K562 (cell line): ENCODE results near the gene BCL2L13. TPM values are rescaled to one million over a fixed set of nuclear protein-coding genes. Genes with fewer than 3 reads are reported as not detected.
A peak's percentile ranks its signal among the peaks of the same experiment; 100 is the strongest.

ENCODE experiments used
- ATAC-seq: fragments of 200-7000 bp; cut with Tn5 transposase; 3 replicates; pipeline ENCODE4 v1.9.1; 2020; ENCODE audit warnings: moderate library complexity
- BruUV-seq: library from RNA; stranded (reverse); fragments of 400-500 nt; replicated peaks from 2 replicates; lab custom pipeline; 2021; lab: Mats Ljungman, UMichigan
- CTCF ChIA-PET: fragments of 300-600 bp; formaldehyde crosslinking; extraction: SDS; loops from one replicate; lab custom pipeline; 2021; ENCODE audit warnings: low intra/inter-chr PET ratio; lab: Yijun Ruan, JAX
- POLR2A ChIA-PET: fragments of 300-600, 350-650 bp; sonication (Branson Sonifier 250); formaldehyde crosslinking; extraction: SDS; loops from one replicate; lab custom pipeline; 2021; ENCODE audit warnings: antibody characterized with exemption, inconsistent platforms; lab: Yijun Ruan, JAX
- DNase-seq, 4 experiments: peaks; one replicate each; pipeline versions ENCODE4 v3.0.0 to v3.0.0-alpha.2; 2011 to 2018; ENCODE audit warnings: low spot score in 3 of 4, mixed read lengths in 3 of 4; ENCODE audit errors: extremely low read depth in 1 of 4
- FAIRE-seq: peaks from 2 replicates; lab custom pipeline; 2011; peaks lifted over from hg19 to GRCh38; lab: Jason Lieb, UNC
- H2AFZ ChIP-seq: 2 replicates; pipeline ENCODE4 v1.6.0; 2011; ENCODE audit warnings: low read depth, low read length, control low read depth, inconsistent platforms
- H3K27ac ChIP-seq: fragments of 200-600 bp; 3 replicates; pipeline ENCODE4 v1.8.0; 2011; ENCODE audit warnings: low read depth, mild to moderate bottlenecking, control low read depth, inconsistent platforms, low read length, moderate library complexity, mixed read lengths; ENCODE audit errors: extremely low read depth
- H3K27me3 ChIP-seq, 2 experiments: fragments of 300-600 bp in 1 of 2; 2 replicates in 1 of 2; 3 replicates in 1 of 2; pipeline versions ENCODE4 v1.6.0 to v1.8.0; 2011; ENCODE audit warnings: inconsistent platforms in 2 of 2, low read length in 2 of 2, mild to moderate bottlenecking in 1 of 2, mixed read lengths in 1 of 2, moderate library complexity in 1 of 2; ENCODE audit not compliant: control insufficient read depth in 2 of 2, insufficient read depth in 2 of 2
- H3K36me3 ChIP-seq: fragments of 300-600 bp; 3 replicates; pipeline ENCODE4 v1.8.0; 2011; ENCODE audit warnings: mild to moderate bottlenecking, low read length, inconsistent platforms; ENCODE audit not compliant: control insufficient read depth, insufficient read depth
- H3K4me1 ChIP-seq, 2 experiments: fragments of 200-600 bp in 1 of 2; replicated peaks in 1 of 2; 2 replicates in 1 of 2; 3 replicates in 1 of 2; pipeline versions ENCODE4 v1.5.1 to v1.8.0; 2011; ENCODE audit warnings: inconsistent platforms in 2 of 2, low read length in 2 of 2, mild to moderate bottlenecking in 1 of 2, mixed read lengths in 1 of 2, moderate library complexity in 1 of 2; ENCODE audit not compliant: control insufficient read depth in 2 of 2, insufficient read depth in 2 of 2
- H3K4me2 ChIP-seq: 2 replicates; pipeline ENCODE4 v1.6.1; 2011; ENCODE audit warnings: low read length, control low read depth, inconsistent platforms, mixed read lengths; ENCODE audit not compliant: insufficient read depth
- H3K4me3 ChIP-seq: fragments of 200-600 bp; sonication (generic), shearing (Covaris generic); 2 replicates; pipeline ENCODE4 v1.5.1; 2016; ENCODE audit warnings: control low read depth, inconsistent platforms
- H3K79me2 ChIP-seq: fragments of 200-600 bp; 3 replicates; pipeline ENCODE4 v1.8.0; 2011; ENCODE audit warnings: low read length, inconsistent platforms; ENCODE audit not compliant: control insufficient read depth, insufficient read depth
- H3K9ac ChIP-seq, 2 experiments: 2 replicates each; pipeline versions ENCODE4 v1.6.0 to v1.6.1; 2011; ENCODE audit warnings: low read depth in 2 of 2, low read length in 2 of 2, control low read depth in 1 of 2, inconsistent platforms in 1 of 2, mild to moderate bottlenecking in 1 of 2, mixed read lengths in 1 of 2; ENCODE audit not compliant: insufficient read depth in 1 of 2
- H3K9me1 ChIP-seq: one replicate; pipeline ENCODE4 v1.6.0; 2011; ENCODE audit warnings: inconsistent platforms, mild to moderate bottlenecking, low read length, moderate library complexity; ENCODE audit not compliant: control insufficient read depth, insufficient read depth
- H3K9me3 ChIP-seq: replicated peaks from 2 replicates; pipeline ENCODE4 v1.5.1; 2011; ENCODE audit warnings: low read depth, low read length, inconsistent platforms; ENCODE audit not compliant: control insufficient read depth, insufficient read depth
- H4K20me1 ChIP-seq: replicated peaks from 2 replicates; pipeline ENCODE4 v1.6.1; 2011; ENCODE audit warnings: low read length, inconsistent platforms, mixed read lengths; ENCODE audit not compliant: control insufficient read depth, insufficient read depth
- DDX20 ChIP-seq: fragments of 450-650 bp; IDR thresholded peaks from 2 replicates; pipeline ENCODE4 v1.6.1; 2016; ENCODE audit warnings: missing genetic modification characterization, low read depth, mild to moderate bottlenecking, missing compliant biosample characterization, moderate library complexity
- GTF3C2 ChIP-seq: IDR thresholded peaks from 3 replicates; pipeline ENCODE4 v1.6.1; 2011; ENCODE audit warnings: borderline replicate concordance, mild to moderate bottlenecking, moderate library complexity; ENCODE audit not compliant: insufficient read length; ENCODE audit errors: extremely low read depth
- NCOR1 ChIP-seq: fragments of 450-650 bp; IDR thresholded peaks from 2 replicates; pipeline ENCODE4 v1.6.1; 2016; ENCODE audit warnings: mild to moderate bottlenecking, moderate library complexity
- PTTG1 ChIP-seq: fragments of 450-650 bp; IDR thresholded peaks from 2 replicates; pipeline ENCODE4 v1.6.1; 2016; ENCODE audit warnings: low read depth, mild to moderate bottlenecking, missing genetic modification characterization, missing compliant biosample characterization
- SRSF7 ChIP-seq: fragments of 200-400 bp; formaldehyde crosslinking; optimal IDR thresholded peaks from 2 replicates; pipeline ENCODE3; 2017; ENCODE audit warnings: mild to moderate bottlenecking, low read depth, low read length
- ZNF318 ChIP-seq, 2 experiments: fragments of 450-650 bp; IDR thresholded peaks; 2 replicates each; pipeline ENCODE4 v1.6.1; 2016; ENCODE audit warnings: mild to moderate bottlenecking in 2 of 2, borderline replicate concordance in 1 of 2, low read depth in 1 of 2, moderate library complexity in 1 of 2
- WGBS: fragments of 100-300 bp; shearing (Covaris generic); methylation state at CpG from one replicate; pipeline ENCODE4 v1.1.6; 2016; ENCODE audit warnings: low coverage, mixed read lengths; ENCODE audit not compliant: insufficient coverage; ENCODE audit errors: missing lambda C conversion rate; 5-methylcytosine and 5-hydroxymethylcytosine counted together
- in situ Hi-C: fragments of 300-500 bp; cut with MboI; formaldehyde crosslinking; loops from 4 replicates; pipeline ENCODE4 v1.15.0; 2018; ENCODE audit warnings: inconsistent platforms, mixed read lengths
- intact Hi-C: fragments of 100-400 bp; cut with micrococcal nuclease; formaldehyde crosslinking; loops from 2 replicates; pipeline ENCODE4 v1.14.2; 2022
- polyA plus RNA-seq, 8 experiments: library from polyadenylated mRNA; depleted of rRNA in 4 of 8; stranded (reverse) in 5 of 8; unstranded in 3 of 8; fragments of >200 nt; fragmentation: Nextera tagmentation in 2 of 8; fragmentation: Illumina TruSeq in 1 of 8; extraction: Ambion mirVana in 2 of 8; extraction: Trizol in 1 of 8; gene quantifications; 2 replicates each; pipeline versions ENCODE4 v1.2.1 to v1.2.3, GENCODE V29; 2011 to 2014; ENCODE audit warnings: inconsistent platforms in 1 of 8, missing spikeins in 1 of 8
- total RNA-seq, 7 experiments: library from RNA; depleted of rRNA in 6 of 7; stranded (reverse); fragments of >200 nt in 6 of 7; fragmentation: Illumina TruSeq in 2 of 7; extraction: Trizol in 2 of 7; gene quantifications; 2 replicates each; pipeline versions ENCODE4 v1.2.1 to v1.2.3, GENCODE V29; 2011 to 2021; ENCODE audit warnings: low replicate concordance in 1 of 7

The BCL2L13 gene
- total and polyA plus RNA-seq, 9 of the 15 experiments (the other 6 are each of a cell fraction or from before 2014, with no cell fraction given), result 41.5 to 63.4 (median 56.5) TPM

- no peak for TF ChIP-seq GTF3C2
- TF ChIP-seq PTTG1 (tag), result no peak
- no peak for TF ChIP-seq NCOR1
Measured at GRCh38 chr22:17631076-17631565, 7.4 kb upstream of the BCL2L13 start (continued).

GRCh38 chr22:17633217-17633997 is 5.2 kb upstream of the BCL2L13 start:
- H3K4me1 ChIP-seq, result peaks cover 28 to 42% of the 10 kb centered on the region in 2 experiments
- peak overlapping the region; percentile 34 to 70; a peak in 3 of 4 replicates for H3K9ac ChIP-seq
- peak overlapping the region; percentile 83 for H2AFZ ChIP-seq
- H3K36me3 ChIP-seq, result no peaks in the 10 kb centered on the region
- no peaks in the 10 kb centered on the region for H4K20me1 ChIP-seq
- WGBS, result 21% methylated on average over 4 of the region's 4 CpGs
- FAIRE-seq (peak; percentile 75), DNase-seq (peak; percentile 41 to 82 (median 55)), ATAC-seq (peak; percentile 54)
- no peaks in the 10 kb centered on the region for H3K27me3 ChIP-seq
- no TSS peak for BruUV-seq
- ChIA-PET CTCF (no interaction called here), POLR2A (interaction anchor here (0.7 to 1.3 kb wide), 5 partner anchors 12 to 137 kb away, joined by 3 to 4 read pairs (median 4); no protein-coding TSS in a partner anchor)
- peak overlapping the region; percentile 91 for H3K27ac ChIP-seq
- peak overlapping the region; percentile 49 for H3K4me2 ChIP-seq
- peaks cover 24% of the 10 kb centered on the region for H3K79me2 ChIP-seq
- intact Hi-C loops (no loop called here), in situ Hi-C loops (no loop called here)
- H3K9me3 ChIP-seq, result no peaks in the 10 kb centered on the region
- H3K9me1 ChIP-seq, result no peaks in the 10 kb centered on the region
- H3K4me3 ChIP-seq, result no peak overlapping the region
- peak; percentile 32; the same call in 1 of the 2 replicates for TF ChIP-seq DDX20 (tag)
- TF ChIP-seq ZNF318 (IDR thresholded peaks at IDR 0.05; ENCODE audit: borderline replicate concordance in 1 of 2, low read depth in 1 of 2), result 0 out of 4 replicates have a peak, but pooled peaks of 1 of the 2 experiments have one; percentile 46
- TF ChIP-seq SRSF7, result no peak
